ENCODE data around the gene MAPK1IP1L.
"Not testable (repeated sequence)": the region's sequence is repeated elsewhere in the genome, so short reads cannot be mapped to it uniquely, and the experiment has no call there.

The MAPK1IP1L gene

GRCh38 chr14:55026793-55027561, 24.5 kb upstream of the MAPK1IP1L start, which contains the start of the genes SOCS4 and WDHD1:
Gene SOCS4 (plus strand): TSS chr14:55027236. CDS start chr14:55043042, 15,806 bp downstream.
Gene WDHD1 (minus strand): TSS chr14:55027099. CDS start chr14:55026787, 312 bp downstream.
- H3K4me3 ChIP-seq (ENCODE audit: low read length): peak within 1 kb of the TSS; percentile 95

GRCh38 chr14:55028066-55028465, 23.4 kb upstream of the MAPK1IP1L start:
- TF ChIP-seq, protein P1, sequence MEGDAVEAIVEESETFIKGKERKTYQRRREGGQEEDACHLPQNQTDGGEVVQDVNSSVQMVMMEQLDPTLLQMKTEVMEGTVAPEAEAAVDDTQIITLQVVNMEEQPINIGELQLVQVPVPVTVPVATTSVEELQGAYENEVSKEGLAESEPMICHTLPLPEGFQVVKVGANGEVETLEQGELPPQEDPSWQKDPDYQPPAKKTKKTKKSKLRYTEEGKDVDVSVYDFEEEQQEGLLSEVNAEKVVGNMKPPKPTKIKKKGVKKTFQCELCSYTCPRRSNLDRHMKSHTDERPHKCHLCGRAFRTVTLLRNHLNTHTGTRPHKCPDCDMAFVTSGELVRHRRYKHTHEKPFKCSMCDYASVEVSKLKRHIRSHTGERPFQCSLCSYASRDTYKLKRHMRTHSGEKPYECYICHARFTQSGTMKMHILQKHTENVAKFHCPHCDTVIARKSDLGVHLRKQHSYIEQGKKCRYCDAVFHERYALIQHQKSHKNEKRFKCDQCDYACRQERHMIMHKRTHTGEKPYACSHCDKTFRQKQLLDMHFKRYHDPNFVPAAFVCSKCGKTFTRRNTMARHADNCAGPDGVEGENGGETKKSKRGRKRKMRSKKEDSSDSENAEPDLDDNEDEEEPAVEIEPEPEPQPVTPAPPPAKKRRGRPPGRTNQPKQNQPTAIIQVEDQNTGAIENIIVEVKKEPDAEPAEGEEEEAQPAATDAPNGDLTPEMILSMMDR (conservative IDR thresholded peaks at IDR 0.05; ENCODE audit: low read length): no peak
- DNase-seq (ENCODE audit: low read depth): no peak
- H3K4me3 ChIP-seq (ENCODE audit: low read length): peak overlapping the region; percentile 95

More at GRCh38 chr14:55026793-55027561, 24.5 kb upstream of the MAPK1IP1L start, which contains the start of the genes SOCS4 and WDHD1:
- peak; percentile 90 for DNase-seq (ENCODE audit: low read depth)
- TF ChIP-seq, protein P1 (conservative IDR thresholded peaks at IDR 0.05; ENCODE audit: low read length): no peak; the same call in 1 of the 2 replicates

DNA sequence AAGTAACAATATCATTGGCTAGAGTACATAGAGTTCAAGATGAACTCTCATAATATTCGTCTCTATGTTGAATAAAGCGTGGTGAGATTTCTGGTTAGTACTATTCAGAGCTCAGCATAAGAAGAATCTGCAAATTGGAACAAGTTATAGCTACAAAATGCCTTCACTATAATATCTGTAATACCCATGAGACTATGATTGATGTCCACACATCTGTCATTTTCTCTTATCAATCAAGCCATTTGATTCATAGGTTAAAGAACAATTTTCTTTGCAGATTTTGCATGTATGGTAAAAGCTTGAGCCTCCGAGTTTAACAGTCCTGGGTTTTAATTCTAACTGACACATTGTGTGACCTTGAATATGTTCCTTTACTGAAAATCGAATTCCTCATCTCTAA, 23.0 kb upstream of the MAPK1IP1L start:
- peak overlapping the region; percentile 95 for H3K4me3 ChIP-seq (ENCODE audit: low read length)
- TF ChIP-seq, protein P1 (conservative IDR thresholded peaks at IDR 0.05; ENCODE audit: low read length): no peak
- DNase-seq (ENCODE audit: low read depth): no peak

DNA sequence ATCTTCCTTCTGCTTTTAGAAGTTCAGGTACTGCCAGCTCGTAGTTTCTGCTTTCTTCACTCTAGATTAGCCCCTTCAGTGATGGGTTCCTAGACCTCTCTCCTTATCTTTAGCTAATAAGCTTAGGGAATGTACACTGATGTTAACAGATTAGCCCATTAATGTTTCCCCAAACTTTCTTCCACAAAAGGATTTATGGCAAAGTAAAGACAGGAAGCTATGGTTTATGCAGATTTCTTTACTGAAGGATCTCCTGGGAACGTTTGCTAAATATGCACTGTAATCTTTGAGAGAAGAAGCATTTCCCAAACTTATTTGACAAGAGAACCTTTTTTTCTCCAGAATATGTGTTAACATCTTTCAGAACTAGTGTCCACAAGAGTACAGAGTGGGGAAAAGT, 20.3 kb upstream of the MAPK1IP1L start:
- no peak overlapping the region for H3K4me3 ChIP-seq (ENCODE audit: low read length)

DNA sequence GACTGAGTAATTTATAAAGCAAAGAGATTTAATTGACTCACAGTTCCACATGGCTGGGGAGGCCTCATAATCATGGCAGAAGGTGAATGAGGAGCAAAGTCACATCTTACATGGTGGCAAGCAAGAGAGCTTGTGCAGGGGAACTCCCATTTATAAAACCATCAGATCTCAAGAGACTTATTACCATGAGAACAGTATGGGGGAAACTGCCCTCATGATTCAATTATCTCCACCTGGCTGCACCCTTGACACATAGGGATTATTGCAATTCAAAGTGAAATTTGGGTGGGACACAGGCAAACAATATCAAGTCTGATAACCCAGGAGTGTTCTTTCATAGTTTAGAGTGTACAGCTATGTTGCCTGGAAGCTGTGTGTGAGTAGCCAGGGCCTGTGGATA, 13.5 kb upstream of the MAPK1IP1L start:
- H3K4me3 ChIP-seq (ENCODE audit: low read length); DNase-seq (ENCODE audit: low read depth): not testable (repeated sequence)

More for the DNA sequence above, 20.3 kb upstream of the MAPK1IP1L start:
- DNase-seq (ENCODE audit: low read depth): no peak
- TF ChIP-seq, protein P1 (conservative IDR thresholded peaks at IDR 0.05; ENCODE audit: low read length): no peak

GRCh38 chr14:55038708-55039107, 12.7 kb upstream of the MAPK1IP1L start:
- DNase-seq (ENCODE audit: low read depth): no peak
- TF ChIP-seq, protein P1 (conservative IDR thresholded peaks at IDR 0.05; ENCODE audit: low read length): no peak
- H3K4me3 ChIP-seq (ENCODE audit: low read length): no peak overlapping the region

GRCh38 chr14:55043528-55043927, 7.9 kb upstream of the MAPK1IP1L start:
- DNase-seq (ENCODE audit: low read depth): no peak
- TF ChIP-seq, protein P1 (conservative IDR thresholded peaks at IDR 0.05; ENCODE audit: low read length): no peak
- H3K4me3 ChIP-seq (ENCODE audit: low read length): no peak overlapping the region
